Measurements from ENCODE around the gene AKAP7. TPM values are rescaled to one million over a fixed set of nuclear protein-coding genes. Genes with fewer than 3 reads are reported as not detected.

AKAP7 gene
- polyA plus RNA-seq, 1 donor (not counting 4 experiments of a cell fraction or from before 2014, with no cell fraction given): 1.7 TPM

- FAIRE-seq: no peak
Measured at GRCh38 chr6:131175564-131175963, 40.3 kb downstream of the AKAP7 start.

GRCh38 chr6:131177996-131178395 is 42.7 kb downstream of the AKAP7 start:
- no peak overlapping the region for H3K4me2 ChIP-seq (ENCODE audit: control insufficient read depth, extremely low read depth, insufficient read depth, low read depth, low read length)
- dilution Hi-C loops (cut with MboI; ENCODE audit: extremely low pct_ligation_motif_present, low sequenced_read_pairs): no loop called here
- H3K36me3 ChIP-seq (ENCODE audit: control insufficient read depth in 2 of 2, extremely low read depth in 1 of 2, insufficient read depth in 2 of 2, low read length in 2 of 2): no peaks in the 10 kb centered on the region
- no peak overlapping the region for H3K4me3 ChIP-seq (ENCODE audit: control insufficient read depth in 2 of 3, extremely low read depth in 1 of 3, insufficient read depth in 2 of 3, low read depth in 1 of 3, low read length in 3 of 3)
- H3K9me3 ChIP-seq (ENCODE audit: control insufficient read depth, low read depth, low read length): no peaks in the 10 kb centered on the region
- no peak overlapping the region for H3K9ac ChIP-seq (ENCODE audit: control insufficient read depth, extremely low read depth, insufficient read depth, low read length)
- no peak overlapping the region for H2AFZ ChIP-seq (ENCODE audit: control insufficient read depth, low read length)
- no peak for FAIRE-seq
- no peak overlapping the region for H3K27ac ChIP-seq (ENCODE audit: control insufficient read depth, insufficient read depth, low read length)
- no peak for DNase-seq (ENCODE audit: low read depth, low spot score)
- H3K79me2 ChIP-seq (ENCODE audit: control insufficient read depth, insufficient read depth, low read length): no peaks in the 10 kb centered on the region
- no peaks in the 10 kb centered on the region for H3K9me1 ChIP-seq (ENCODE audit: control insufficient read depth, extremely low read depth, insufficient read depth, low read length)
- TF ChIP-seq CTCF (optimal IDR thresholded peaks at IDR 0.05 in 1 of 3, IDR thresholded peaks at IDR 0.05 in 1 of 3, conservative IDR thresholded peaks at IDR 0.05 in 1 of 3; ENCODE audit: extremely low read depth in 1 of 3, insufficient read depth in 2 of 3, low read length in 3 of 3) (no peak), EZH2 (IDR thresholded peaks at IDR 0.05; ENCODE audit: low read length) (no peak)
- no peaks in the 10 kb centered on the region for H4K20me1 ChIP-seq (ENCODE audit: control insufficient read depth, extremely low read depth, insufficient read depth, low read length)
- no peaks in the 10 kb centered on the region for H3K4me1 ChIP-seq (ENCODE audit: control insufficient read depth, extremely low read depth, insufficient read depth, low read length)
- H3K27me3 ChIP-seq (ENCODE audit: control insufficient read depth, extremely low read depth, insufficient read depth, low read length): no peaks in the 10 kb centered on the region

More at GRCh38 chr6:131175564-131175963, 40.3 kb downstream of the AKAP7 start:
- Histone ChIP-seq H3K27me3 (ENCODE audit: control insufficient read depth, extremely low read depth, insufficient read depth, low read length) (no peaks in the 10 kb centered on the region), H3K4me1 (ENCODE audit: control insufficient read depth, extremely low read depth, insufficient read depth, low read length) (no peaks in the 10 kb centered on the region), H3K36me3 (ENCODE audit: control insufficient read depth in 2 of 2, extremely low read depth in 1 of 2, insufficient read depth in 2 of 2, low read length in 2 of 2) (no peaks in the 10 kb centered on the region), H3K4me3 (ENCODE audit: control insufficient read depth in 2 of 3, extremely low read depth in 1 of 3, insufficient read depth in 2 of 3, low read depth in 1 of 3, low read length in 3 of 3) (no peak overlapping the region), H3K9me3 (ENCODE audit: control insufficient read depth, low read depth, low read length) (no peaks in the 10 kb centered on the region), H3K9ac (ENCODE audit: control insufficient read depth, extremely low read depth, insufficient read depth, low read length) (no peak overlapping the region), H3K27ac (ENCODE audit: control insufficient read depth, insufficient read depth, low read length) (no peak overlapping the region), H4K20me1 (ENCODE audit: control insufficient read depth, extremely low read depth, insufficient read depth, low read length) (no peaks in the 10 kb centered on the region), H2AFZ (ENCODE audit: control insufficient read depth, low read length) (no peak overlapping the region), H3K4me2 (ENCODE audit: control insufficient read depth, extremely low read depth, insufficient read depth, low read depth, low read length) (no peak overlapping the region), H3K79me2 (ENCODE audit: control insufficient read depth, insufficient read depth, low read length) (no peaks in the 10 kb centered on the region), H3K9me1 (ENCODE audit: control insufficient read depth, extremely low read depth, insufficient read depth, low read length) (no peaks in the 10 kb centered on the region)
- no peak for DNase-seq (ENCODE audit: low read depth, low spot score)
- dilution Hi-C loops (cut with MboI; ENCODE audit: extremely low pct_ligation_motif_present, low sequenced_read_pairs): no loop called here
- TF ChIP-seq EZH2 (IDR thresholded peaks at IDR 0.05; ENCODE audit: low read length) (no peak), CTCF (optimal IDR thresholded peaks at IDR 0.05 in 1 of 3, IDR thresholded peaks at IDR 0.05 in 1 of 3, conservative IDR thresholded peaks at IDR 0.05 in 1 of 3; ENCODE audit: extremely low read depth in 1 of 3, insufficient read depth in 2 of 3, low read length in 3 of 3) (no peak)
